HCT116 (cell line): ENCODE measurements around the gene CHSY1. TPM values are rescaled to one million over a fixed set of nuclear protein-coding genes. Genes with fewer than 3 reads are reported as not detected.

Experiments used
- ATAC-seq: fragments of 200-7000 bp; cut with Tn5 transposase; 2 replicates; pipeline ENCODE4 v1.9.1; 2020; ENCODE audit warnings: mild to moderate bottlenecking, moderate library complexity
- BruUV-seq: library from RNA; stranded (reverse); fragments of 400-500 nt; replicated peaks from 2 replicates; lab custom pipeline; 2021; lab: Mats Ljungman, UMichigan
- CTCF ChIA-PET: fragments of 300-600 bp; sonication (Branson Sonifier 250); formaldehyde crosslinking; loops from one replicate; lab custom pipeline; 2021; ENCODE audit warnings: antibody characterized with exemption; lab: Charles Lee
- POLR2A ChIA-PET: fragments of 300-600, 350-600 bp; sonication (Branson Sonifier 250); formaldehyde crosslinking; loops from one replicate; lab custom pipeline; 2021; ENCODE audit warnings: antibody characterized with exemption; lab: Charles Lee
- RAD21 ChIA-PET, 2 experiments: fragments of 300-600 bp; sonication (Branson Sonifier 250); formaldehyde crosslinking; loops; one replicate each; lab custom pipeline; 2023; ENCODE audit warnings: low total read pairs in 2 of 2; ENCODE audit not compliant: uncharacterized antibody in 2 of 2, unreplicated experiment in 2 of 2, low non-redundant PET in 1 of 2; lab: Charles Lee
- DNase-seq: peaks from one replicate; pipeline ENCODE4 v3.0.0-alpha.2; 2010; ENCODE audit warnings: low read depth, low spot score
- H2AFZ ChIP-seq: fragments of 200-600 bp; shearing (Covaris generic), sonication (generic); 2 replicates; pipeline ENCODE4 v1.6.1; 2017; ENCODE audit warnings: low read depth, mixed run types, mixed read lengths, antibody characterized with exemption, low read length; ENCODE audit not compliant: poor library complexity, severe bottlenecking
- H3K27ac ChIP-seq: 2 replicates; pipeline ENCODE4 v1.5.1; 2012; ENCODE audit warnings: low read depth, low read length
- H3K27me3 ChIP-seq: fragments of 200-600 bp; sonication (generic); 2 replicates; pipeline ENCODE4 v1.6.1; 2016; ENCODE audit warnings: mixed run types, low read length, mixed read lengths; ENCODE audit not compliant: insufficient read depth
- H3K36me3 ChIP-seq, 2 experiments: fragments of 200-500 bp in 1 of 2; fragments of 200-600 bp in 1 of 2; sonication (Bioruptor generic) in 1 of 2; sonication (generic) in 1 of 2; 2 replicates each; pipeline versions ENCODE4 v1.5.1 to v1.6.1; 2014 to 2016; ENCODE audit warnings: low read length in 2 of 2, inconsistent platforms in 1 of 2, mixed read lengths in 1 of 2, mixed run types in 1 of 2; ENCODE audit not compliant: insufficient read depth in 2 of 2, control insufficient read depth in 1 of 2
- H3K4me1 ChIP-seq, 2 experiments: fragments of 200-600 bp in 1 of 2; sonication (generic) in 1 of 2; 2 replicates each; pipeline versions ENCODE4 v1.5.1 to v1.6.1; 2012 to 2017; ENCODE audit warnings: low read length in 2 of 2, inconsistent platforms in 1 of 2, mild to moderate bottlenecking in 1 of 2, mixed read lengths in 1 of 2, mixed run types in 1 of 2, moderate library complexity in 1 of 2; ENCODE audit not compliant: insufficient read depth in 2 of 2, control insufficient read depth in 1 of 2
- H3K4me2 ChIP-seq: fragments of 200-600 bp; sonication (generic); 2 replicates; pipeline ENCODE4 v1.6.1; 2017; ENCODE audit warnings: mixed run types, low read length, mixed read lengths
- H3K4me3 ChIP-seq, 2 experiments: fragments of 200-600 bp in 1 of 2; sonication (generic) in 1 of 2; replicated peaks in 1 of 2; 2 replicates each; pipeline ENCODE4 v1.5.1; 2011 to 2016; ENCODE audit warnings: low read length in 2 of 2, control low read depth in 1 of 2, low read depth in 1 of 2, mild to moderate bottlenecking in 1 of 2, mixed read lengths in 1 of 2, mixed run types in 1 of 2
- H3K79me2 ChIP-seq: fragments of 200-600 bp; sonication (generic); 2 replicates; pipeline ENCODE4 v1.6.1; 2017; ENCODE audit warnings: mild to moderate bottlenecking, mixed run types, low read length, moderate library complexity, mixed read lengths; ENCODE audit not compliant: insufficient read depth
- H3K9ac ChIP-seq: fragments of 200-600 bp; sonication (generic); 2 replicates; pipeline ENCODE4 v1.6.1; 2016; ENCODE audit warnings: low read length, mixed read lengths
- H3K9me2 ChIP-seq: fragments of 200-600 bp; sonication (generic), shearing (Covaris generic); 2 replicates; pipeline ENCODE4 v1.6.1; 2017; ENCODE audit warnings: mixed run types, mild to moderate bottlenecking, moderate library complexity; ENCODE audit not compliant: insufficient read depth
- H3K9me3 ChIP-seq, 2 experiments: fragments of 200-500 bp in 1 of 2; fragments of 200-600 bp in 1 of 2; sonication (Bioruptor generic) in 1 of 2; sonication (generic) in 1 of 2; 2 replicates each; pipeline ENCODE4 v1.6.1; 2014 to 2017; ENCODE audit warnings: low read length in 2 of 2, mixed read lengths in 2 of 2, inconsistent platforms in 1 of 2, low read depth in 1 of 2, mild to moderate bottlenecking in 1 of 2, mixed run types in 1 of 2, moderate library complexity in 1 of 2; ENCODE audit not compliant: control insufficient read depth in 1 of 2, insufficient read depth in 1 of 2
- H4K20me1 ChIP-seq: fragments of 200-600 bp; sonication (generic), shearing (Covaris generic); 2 replicates; pipeline ENCODE4 v1.6.1; 2017; ENCODE audit warnings: mixed run types, mild to moderate bottlenecking, moderate library complexity; ENCODE audit not compliant: insufficient read depth
- ELF1 ChIP-seq: IDR thresholded peaks from 2 replicates; pipeline ENCODE4 v1.6.1; 2012; ENCODE audit warnings: low read depth, borderline replicate concordance
- POLR2A ChIP-seq: IDR thresholded peaks from 2 replicates; pipeline ENCODE4 v1.7.0; 2011; ENCODE audit warnings: borderline replicate concordance; ENCODE audit not compliant: insufficient read depth, insufficient read length; ENCODE audit errors: extremely low read depth
- intact Hi-C: fragments of 100-400 bp; cut with micrococcal nuclease; formaldehyde crosslinking; loops from 2 replicates; pipeline ENCODE4 v1.10.0; 2022
- total RNA-seq: library from RNA; stranded (reverse); gene quantifications from one replicate; pipeline ENCODE4 v1.2.1, GENCODE V29; 2021; ENCODE audit not compliant: unreplicated experiment
- TF ChIP-seq, protein P1 (sequence below): IDR thresholded peaks from 2 replicates; pipeline ENCODE4 v1.6.1; 2011; ENCODE audit warnings: mild to moderate bottlenecking, low read length, moderate library complexity; ENCODE audit not compliant: insufficient replicate concordance; ENCODE audit errors: extremely low read depth
- TF ChIP-seq, protein P2 (sequence below): IDR thresholded peaks from 2 replicates; pipeline ENCODE4 v1.6.1; 2012; ENCODE audit warnings: low read depth
- TF ChIP-seq, protein P3 (sequence below), 3 experiments: fragments of 200-600 bp in 1 of 3; sonication (generic) in 1 of 3; IDR thresholded peaks in 2 of 3; conservative IDR thresholded peaks in 1 of 3; 2 replicates each; pipeline ENCODE4 v1.5.1; 2012 to 2017; ENCODE audit warnings: low read depth in 2 of 3, low read length in 2 of 3, antibody characterized with exemption in 1 of 3, borderline replicate concordance in 1 of 3, control low read depth in 1 of 3, mild to moderate bottlenecking in 1 of 3, mixed read lengths in 1 of 3, mixed run types in 1 of 3, moderate library complexity in 1 of 3; ENCODE audit not compliant: insufficient read depth in 1 of 3
- TF ChIP-seq, protein P4 (sequence below): IDR thresholded peaks from 2 replicates; pipeline ENCODE4 v1.6.1; 2012

The CHSY1 gene
- total RNA-seq, 1 experiment from 2014 or later, result 25.4 TPM

DNA sequence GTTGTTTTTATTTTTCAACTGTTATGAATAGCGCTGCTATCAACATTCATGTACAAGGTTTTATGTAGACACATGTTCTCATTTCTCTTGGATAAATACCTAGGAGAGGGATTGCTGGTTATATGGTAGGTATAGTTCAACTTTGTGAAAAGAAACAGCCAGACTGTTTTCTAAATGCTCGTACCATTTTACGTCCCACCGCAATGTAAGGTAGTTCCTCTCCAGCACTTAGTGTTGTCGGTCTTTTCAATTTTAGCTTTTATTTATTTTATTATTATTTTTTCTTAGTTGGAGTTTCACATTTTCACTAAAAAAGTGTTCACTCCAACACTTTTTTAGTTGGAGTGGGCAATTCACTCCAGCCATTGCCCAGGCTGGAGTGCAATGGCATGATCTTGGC, 117.1 kb downstream of the CHSY1 start (continued):
- TF ChIP-seq, protein P1, sequence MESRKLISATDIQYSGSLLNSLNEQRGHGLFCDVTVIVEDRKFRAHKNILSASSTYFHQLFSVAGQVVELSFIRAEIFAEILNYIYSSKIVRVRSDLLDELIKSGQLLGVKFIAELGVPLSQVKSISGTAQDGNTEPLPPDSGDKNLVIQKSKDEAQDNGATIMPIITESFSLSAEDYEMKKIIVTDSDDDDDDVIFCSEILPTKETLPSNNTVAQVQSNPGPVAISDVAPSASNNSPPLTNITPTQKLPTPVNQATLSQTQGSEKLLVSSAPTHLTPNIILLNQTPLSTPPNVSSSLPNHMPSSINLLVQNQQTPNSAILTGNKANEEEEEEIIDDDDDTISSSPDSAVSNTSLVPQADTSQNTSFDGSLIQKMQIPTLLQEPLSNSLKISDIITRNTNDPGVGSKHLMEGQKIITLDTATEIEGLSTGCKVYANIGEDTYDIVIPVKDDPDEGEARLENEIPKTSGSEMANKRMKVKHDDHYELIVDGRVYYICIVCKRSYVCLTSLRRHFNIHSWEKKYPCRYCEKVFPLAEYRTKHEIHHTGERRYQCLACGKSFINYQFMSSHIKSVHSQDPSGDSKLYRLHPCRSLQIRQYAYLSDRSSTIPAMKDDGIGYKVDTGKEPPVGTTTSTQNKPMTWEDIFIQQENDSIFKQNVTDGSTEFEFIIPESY, result no peak
- TF ChIP-seq POLR2A, result no peak
- TF ChIP-seq, protein P2, sequence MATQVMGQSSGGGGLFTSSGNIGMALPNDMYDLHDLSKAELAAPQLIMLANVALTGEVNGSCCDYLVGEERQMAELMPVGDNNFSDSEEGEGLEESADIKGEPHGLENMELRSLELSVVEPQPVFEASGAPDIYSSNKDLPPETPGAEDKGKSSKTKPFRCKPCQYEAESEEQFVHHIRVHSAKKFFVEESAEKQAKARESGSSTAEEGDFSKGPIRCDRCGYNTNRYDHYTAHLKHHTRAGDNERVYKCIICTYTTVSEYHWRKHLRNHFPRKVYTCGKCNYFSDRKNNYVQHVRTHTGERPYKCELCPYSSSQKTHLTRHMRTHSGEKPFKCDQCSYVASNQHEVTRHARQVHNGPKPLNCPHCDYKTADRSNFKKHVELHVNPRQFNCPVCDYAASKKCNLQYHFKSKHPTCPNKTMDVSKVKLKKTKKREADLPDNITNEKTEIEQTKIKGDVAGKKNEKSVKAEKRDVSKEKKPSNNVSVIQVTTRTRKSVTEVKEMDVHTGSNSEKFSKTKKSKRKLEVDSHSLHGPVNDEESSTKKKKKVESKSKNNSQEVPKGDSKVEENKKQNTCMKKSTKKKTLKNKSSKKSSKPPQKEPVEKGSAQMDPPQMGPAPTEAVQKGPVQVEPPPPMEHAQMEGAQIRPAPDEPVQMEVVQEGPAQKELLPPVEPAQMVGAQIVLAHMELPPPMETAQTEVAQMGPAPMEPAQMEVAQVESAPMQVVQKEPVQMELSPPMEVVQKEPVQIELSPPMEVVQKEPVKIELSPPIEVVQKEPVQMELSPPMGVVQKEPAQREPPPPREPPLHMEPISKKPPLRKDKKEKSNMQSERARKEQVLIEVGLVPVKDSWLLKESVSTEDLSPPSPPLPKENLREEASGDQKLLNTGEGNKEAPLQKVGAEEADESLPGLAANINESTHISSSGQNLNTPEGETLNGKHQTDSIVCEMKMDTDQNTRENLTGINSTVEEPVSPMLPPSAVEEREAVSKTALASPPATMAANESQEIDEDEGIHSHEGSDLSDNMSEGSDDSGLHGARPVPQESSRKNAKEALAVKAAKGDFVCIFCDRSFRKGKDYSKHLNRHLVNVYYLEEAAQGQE, result no peak
- TF ChIP-seq ELF1, result no peak

DNA sequence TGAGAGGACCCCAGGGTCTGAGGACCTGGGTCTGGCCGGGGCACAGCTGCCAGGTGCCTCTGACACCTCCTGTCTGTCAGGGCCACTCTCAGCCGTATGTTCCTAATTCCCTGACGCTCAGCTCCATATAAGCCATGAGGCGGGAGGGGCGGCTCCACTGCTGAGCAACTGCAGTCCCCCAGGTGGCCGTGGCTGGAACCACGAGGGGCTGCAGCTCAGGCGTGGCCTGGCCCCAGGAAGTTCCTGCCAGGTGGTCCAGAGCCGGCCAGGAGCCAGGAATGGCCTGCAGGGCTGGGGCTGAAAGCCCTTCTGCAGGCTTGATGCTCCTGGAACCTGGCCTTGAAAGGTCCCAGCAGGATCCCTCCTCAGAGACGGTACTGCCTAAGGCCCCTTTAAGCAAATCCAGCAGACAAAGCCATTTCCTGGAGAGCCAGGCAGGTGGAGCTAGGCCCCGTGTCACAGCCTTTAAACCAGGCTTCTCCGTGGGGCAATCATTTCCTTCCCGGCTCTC, 118.0 kb downstream of the CHSY1 start:
- ChIA-PET POLR2A (no interaction called here), RAD21 (no interaction called here), CTCF (no interaction called here)
- no peaks in the 10 kb centered on the region for H4K20me1 ChIP-seq
- H3K4me1 ChIP-seq, result peaks cover 0 to 2% of the 10 kb centered on the region in 2 experiments; a peak in 2 of 4 replicates
- intact Hi-C loops, result no loop called here
- TF ChIP-seq, protein P3, sequence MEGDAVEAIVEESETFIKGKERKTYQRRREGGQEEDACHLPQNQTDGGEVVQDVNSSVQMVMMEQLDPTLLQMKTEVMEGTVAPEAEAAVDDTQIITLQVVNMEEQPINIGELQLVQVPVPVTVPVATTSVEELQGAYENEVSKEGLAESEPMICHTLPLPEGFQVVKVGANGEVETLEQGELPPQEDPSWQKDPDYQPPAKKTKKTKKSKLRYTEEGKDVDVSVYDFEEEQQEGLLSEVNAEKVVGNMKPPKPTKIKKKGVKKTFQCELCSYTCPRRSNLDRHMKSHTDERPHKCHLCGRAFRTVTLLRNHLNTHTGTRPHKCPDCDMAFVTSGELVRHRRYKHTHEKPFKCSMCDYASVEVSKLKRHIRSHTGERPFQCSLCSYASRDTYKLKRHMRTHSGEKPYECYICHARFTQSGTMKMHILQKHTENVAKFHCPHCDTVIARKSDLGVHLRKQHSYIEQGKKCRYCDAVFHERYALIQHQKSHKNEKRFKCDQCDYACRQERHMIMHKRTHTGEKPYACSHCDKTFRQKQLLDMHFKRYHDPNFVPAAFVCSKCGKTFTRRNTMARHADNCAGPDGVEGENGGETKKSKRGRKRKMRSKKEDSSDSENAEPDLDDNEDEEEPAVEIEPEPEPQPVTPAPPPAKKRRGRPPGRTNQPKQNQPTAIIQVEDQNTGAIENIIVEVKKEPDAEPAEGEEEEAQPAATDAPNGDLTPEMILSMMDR (IDR thresholded peaks at IDR 0.05 in 2 of 3, conservative IDR thresholded peaks at IDR 0.05 in 1 of 3; ENCODE audit: borderline replicate concordance in 1 of 3, insufficient read depth in 1 of 3, low read depth in 2 of 3, low read length in 2 of 3), result 0 out of 6 replicates have a peak, but pooled peaks of 1 of the 3 experiments have one; percentile 4
- TF ChIP-seq, protein P4, sequence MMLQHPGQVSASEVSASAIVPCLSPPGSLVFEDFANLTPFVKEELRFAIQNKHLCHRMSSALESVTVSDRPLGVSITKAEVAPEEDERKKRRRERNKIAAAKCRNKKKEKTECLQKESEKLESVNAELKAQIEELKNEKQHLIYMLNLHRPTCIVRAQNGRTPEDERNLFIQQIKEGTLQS, result no peak
- no peaks in the 10 kb centered on the region for H3K36me3 ChIP-seq
- H3K4me2 ChIP-seq, result no peak overlapping the region
- H3K9me3 ChIP-seq, result no peaks in the 10 kb centered on the region
- ATAC-seq, result peak; percentile 40; the same call in 1 of the 2 replicates
- no peak overlapping the region for H2AFZ ChIP-seq
- DNase-seq, result no peak
- H3K27ac ChIP-seq, result no peak overlapping the region
- 0 out of 2 replicates have a peak, but pooled peaks cover 5% of the 10 kb centered on the region for H3K27me3 ChIP-seq
- no peaks in the 10 kb centered on the region for H3K79me2 ChIP-seq
- no peak overlapping the region for H3K9ac ChIP-seq
- no peak overlapping the region for H3K4me3 ChIP-seq
- no TSS peak for BruUV-seq
- no peaks in the 10 kb centered on the region for H3K9me2 ChIP-seq
